Colonic mucosa (tissue), 4 donors: ENCODE measurements around the gene AUTS2. TPM values are rescaled to one million over a fixed set of nuclear protein-coding genes. Genes with fewer than 3 reads are reported as not detected.

ENCODE experiments used
- DNase-seq: peaks from one replicate; pipeline ENCODE4 v3.0.0-alpha.2; 2020
- H3K27ac ChIP-seq: fragments of 200-600 bp; one replicate; pipeline ENCODE4 v1.8.0; 2021
- H3K27me3 ChIP-seq: fragments of 200-600 bp; one replicate; pipeline ENCODE4 v1.8.0; 2021
- H3K36me3 ChIP-seq: fragments of 200-600 bp; one replicate; pipeline ENCODE4 v1.8.0; 2021
- H3K4me1 ChIP-seq: fragments of 200-600 bp; one replicate; pipeline ENCODE4 v1.8.0; 2021; ENCODE audit warnings: mild to moderate bottlenecking
- H3K4me3 ChIP-seq: fragments of 200-600 bp; one replicate; pipeline ENCODE4 v1.8.0; 2021
- H3K9ac ChIP-seq, 2 donors: one replicate each; pipeline ENCODE4 v1.7.0; 2013; ENCODE audit warnings: control low read depth in 2 of 2, low read depth in 2 of 2, low read length in 2 of 2
- H3K9me3 ChIP-seq: fragments of 200-600 bp; one replicate; pipeline ENCODE4 v1.8.0; 2021
- CTCF ChIP-seq: fragments of 200-600 bp; IDR thresholded peaks from one replicate; pipeline ENCODE4 v1.8.0; 2022; ENCODE audit warnings: antibody characterized with exemption, mild to moderate bottlenecking
- intact Hi-C: fragments of 100-400 bp; cut with DNase I; formaldehyde crosslinking; loops from one replicate; pipeline ENCODE4 v1.14.1; 2022
- total RNA-seq, 2 donors: library from RNA; stranded (reverse); fragmentation: NEBNext Ultra II Directional in 1 of 2; extraction: Animal tissue kit (Norgen Biotek cat#: 25700) in 1 of 2; gene quantifications; one replicate each; pipeline ENCODE4 v1.2.1, GENCODE V29; 2021
- donor health status: healthy.
- donor health status: DM: no; HTN: no; CAD: no.
- donor health status: DM: no; HTN: no; CAD: no.

The AUTS2 gene
- total RNA-seq, 2 donors from 2014 or later, result 39.8 to 42.3 TPM

- H3K27me3 ChIP-seq, result no peaks in the 10 kb centered on the region
- no peak overlapping the region for H3K9ac ChIP-seq
- H3K4me1 ChIP-seq, result no peaks in the 10 kb centered on the region
Observed at GRCh38 chr7:69864822-69865221, 266.5 kb downstream of the AUTS2 start.

GRCh38 chr7:69868921-69869320 is 270.6 kb downstream of the AUTS2 start:
- H3K9ac ChIP-seq, result no peak overlapping the region
- no peaks in the 10 kb centered on the region for H3K27me3 ChIP-seq
- H3K36me3 ChIP-seq, result no peaks in the 10 kb centered on the region
- DNase-seq, result no peak
- H3K9me3 ChIP-seq, result no peaks in the 10 kb centered on the region
- TF ChIP-seq CTCF, result no peak
- H3K27ac ChIP-seq, result no peak overlapping the region
- intact Hi-C loops, result no loop called here
- H3K4me3 ChIP-seq, result no peak overlapping the region
- H3K4me1 ChIP-seq, result no peaks in the 10 kb centered on the region

More at GRCh38 chr7:69864822-69865221, 266.5 kb downstream of the AUTS2 start:
- Histone ChIP-seq H3K9me3 (no peaks in the 10 kb centered on the region), H3K27ac (no peak overlapping the region), H3K4me3 (no peak overlapping the region), H3K36me3 (no peaks in the 10 kb centered on the region)
- DNase-seq, result no peak
- intact Hi-C loops, result no loop called here
- TF ChIP-seq CTCF, result no peak

GRCh38 chr7:69871213-69871885 is 273.1 kb downstream of the AUTS2 start:
- no peak overlapping the region for H3K27ac ChIP-seq
- no peaks in the 10 kb centered on the region for H3K9me3 ChIP-seq
- intact Hi-C loops, result no loop called here
- H3K27me3 ChIP-seq, result no peaks in the 10 kb centered on the region
- TF ChIP-seq CTCF, result no peak
- DNase-seq, result no peak
- H3K4me3 ChIP-seq, result no peak overlapping the region
- no peak overlapping the region for H3K9ac ChIP-seq
- no peaks in the 10 kb centered on the region for H3K4me1 ChIP-seq
- no peaks in the 10 kb centered on the region for H3K36me3 ChIP-seq

GRCh38 chr7:69871886-69872569 is 273.8 kb downstream of the AUTS2 start:
- Histone ChIP-seq H3K27ac (no peak overlapping the region), H3K36me3 (no peaks in the 10 kb centered on the region), H3K4me3 (no peak overlapping the region), H3K9ac (no peak overlapping the region), H3K9me3 (no peaks in the 10 kb centered on the region), H3K4me1 (no peaks in the 10 kb centered on the region), H3K27me3 (no peaks in the 10 kb centered on the region)
- DNase-seq, result no peak
- no peak for TF ChIP-seq CTCF
- intact Hi-C loops, result no loop called here

DNA sequence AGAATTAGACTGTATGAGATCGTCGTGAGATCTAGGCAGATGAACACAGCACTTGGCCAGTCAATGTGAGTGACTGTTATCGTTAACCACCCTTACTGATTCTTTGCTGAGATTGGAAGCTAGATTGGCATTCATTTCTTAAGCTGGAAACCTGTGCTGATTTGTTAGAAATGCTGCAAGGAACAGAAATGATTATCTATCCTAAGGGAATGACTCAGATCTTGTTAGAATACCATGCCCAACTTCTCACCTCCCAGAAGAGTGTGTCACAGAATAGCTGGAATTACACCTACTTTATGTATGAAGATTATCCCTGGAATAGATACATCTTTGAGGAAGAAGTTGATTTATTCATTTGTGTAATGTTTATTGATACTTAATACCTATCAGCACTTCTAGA is 275.2 kb downstream of the AUTS2 start:
- Histone ChIP-seq H3K4me3 (no peak overlapping the region), H3K9ac (no peak overlapping the region), H3K9me3 (no peaks in the 10 kb centered on the region), H3K4me1 (no peaks in the 10 kb centered on the region), H3K27me3 (no peaks in the 10 kb centered on the region), H3K27ac (no peak overlapping the region), H3K36me3 (no peaks in the 10 kb centered on the region)
- DNase-seq, result no peak
- no peak for TF ChIP-seq CTCF
- intact Hi-C loops, result no loop called here
